Trophoblast cell (in vitro differentiated cells and primary cell): ENCODE data around the gene CXCL13.

Experiments
- DNase-seq, 2 donors: peaks; one replicate each; pipeline ENCODE4 v3.0.0-alpha.2; 2016
- H2AFZ ChIP-seq: 2 replicates; pipeline ENCODE4 v1.6.1; 2013; ENCODE audit warnings: low read length, moderate library complexity, mild to moderate bottlenecking; ENCODE audit not compliant: insufficient read depth, poor library complexity
- H2AK5ac ChIP-seq: 2 replicates; pipeline ENCODE4 v1.6.1; 2013; ENCODE audit warnings: mild to moderate bottlenecking, low read length
- H2BK120ac ChIP-seq: 2 replicates; pipeline ENCODE4 v1.6.1; 2013; ENCODE audit warnings: low read length, mild to moderate bottlenecking, moderate library complexity; ENCODE audit not compliant: insufficient read depth, poor library complexity
- H2BK12ac ChIP-seq: 2 replicates; pipeline ENCODE4 v1.6.1; 2013; ENCODE audit warnings: mild to moderate bottlenecking, low read length, moderate library complexity
- H2BK5ac ChIP-seq: 2 replicates; pipeline ENCODE4 v1.6.1; 2013; ENCODE audit warnings: low read length, low read depth, moderate library complexity, mild to moderate bottlenecking; ENCODE audit not compliant: poor library complexity
- H3K14ac ChIP-seq: 2 replicates; pipeline ENCODE4 v1.6.1; 2013; ENCODE audit warnings: mild to moderate bottlenecking, low read length
- H3K18ac ChIP-seq: 2 replicates; pipeline ENCODE4 v1.6.1; 2013; ENCODE audit warnings: mild to moderate bottlenecking, low read length
- H3K23ac ChIP-seq: 2 replicates; pipeline ENCODE4 v1.6.1; 2013; ENCODE audit warnings: low read length
- H3K27ac ChIP-seq: 2 replicates; pipeline ENCODE4 v1.5.1; 2013; ENCODE audit warnings: low read depth, mild to moderate bottlenecking, inconsistent platforms, low read length, moderate library complexity
- H3K27me3 ChIP-seq: 2 replicates; pipeline ENCODE4 v1.6.1; 2013; ENCODE audit warnings: inconsistent platforms, mild to moderate bottlenecking, low read length, moderate library complexity; ENCODE audit not compliant: insufficient read depth
- H3K36me3 ChIP-seq, 2 experiments: 1 replicate in 1 of 2; 2 replicates in 1 of 2; pipeline ENCODE4 v1.6.1; 2013; ENCODE audit warnings: low read length in 2 of 2, mild to moderate bottlenecking in 2 of 2, moderate library complexity in 1 of 2; ENCODE audit not compliant: insufficient read depth in 2 of 2, control insufficient read depth in 1 of 2
- H3K4ac ChIP-seq: 2 replicates; pipeline ENCODE4 v1.6.1; 2013; ENCODE audit warnings: low read depth, mild to moderate bottlenecking, low read length, moderate library complexity
- H3K4me1 ChIP-seq, 2 experiments: 1 replicate in 1 of 2; 2 replicates in 1 of 2; pipeline ENCODE4 v1.6.1; 2013; ENCODE audit warnings: low read length in 2 of 2, mild to moderate bottlenecking in 2 of 2, moderate library complexity in 1 of 2; ENCODE audit not compliant: insufficient read depth in 2 of 2, control insufficient read depth in 1 of 2
- H3K4me2 ChIP-seq: 2 replicates; pipeline ENCODE4 v1.6.1; 2013; ENCODE audit warnings: inconsistent platforms, mild to moderate bottlenecking, low read length, moderate library complexity
- H3K4me3 ChIP-seq: 2 replicates; pipeline ENCODE4 v1.5.1; 2013; ENCODE audit warnings: mild to moderate bottlenecking, low read depth, low read length, inconsistent platforms
- H3K79me1 ChIP-seq: one replicate; pipeline ENCODE4 v1.6.1; 2013; ENCODE audit warnings: low read length
- H3K79me2 ChIP-seq: 2 replicates; pipeline ENCODE4 v1.6.1; 2013; ENCODE audit warnings: low read length, mild to moderate bottlenecking; ENCODE audit not compliant: control insufficient read depth, insufficient read depth, poor library complexity
- H3K9ac ChIP-seq: 2 replicates; pipeline ENCODE4 v1.6.1; 2013; ENCODE audit warnings: mild to moderate bottlenecking, low read length
- H3K9me3 ChIP-seq: 2 replicates; pipeline ENCODE4 v1.6.1; 2013; ENCODE audit warnings: low read depth, mild to moderate bottlenecking, control low read depth, inconsistent platforms, low read length; ENCODE audit not compliant: insufficient read depth
- H4K12ac ChIP-seq: 2 replicates; pipeline ENCODE4 v1.6.1; 2013; ENCODE audit warnings: low read depth, mild to moderate bottlenecking, low read length, moderate library complexity
- H4K8ac ChIP-seq: 2 replicates; pipeline ENCODE4 v1.6.1; 2013; ENCODE audit warnings: low read depth, mild to moderate bottlenecking, low read length, moderate library complexity
- H4K91ac ChIP-seq: one replicate; pipeline ENCODE4 v1.6.1; 2013; ENCODE audit warnings: low read depth, mild to moderate bottlenecking, low read length, moderate library complexity
- WGBS: extraction: QIAGEN DNeasy Blood & Tissue Kit; methylation state at CpG from one replicate; pipeline ENCODE4 v1.1.7; 2013; ENCODE audit warnings: missing lambda C conversion rate; ENCODE audit not compliant: insufficient read length, insufficient coverage; ENCODE audit errors: extremely low coverage; 5-methylcytosine and 5-hydroxymethylcytosine counted together

Gene CXCL13

GRCh38 chr4:77578145-77578544 lies 27.5 kb upstream of the CXCL13 start:
- H3K4me1 ChIP-seq, result no peaks in the 10 kb centered on the region
- H4K12ac ChIP-seq, result no peak overlapping the region
- H4K91ac ChIP-seq, result no peak overlapping the region
- no peak overlapping the region for H2BK12ac ChIP-seq
- DNase-seq, result no peak
- H3K9me3 ChIP-seq, result no peaks in the 10 kb centered on the region
- H2AK5ac ChIP-seq, result no peak overlapping the region
- H3K27ac ChIP-seq, result no peak overlapping the region
- no CpG with 5 or more reads among the region's 2 CpGs for WGBS
- no peak overlapping the region for H2BK120ac ChIP-seq
- no peak overlapping the region for H2BK5ac ChIP-seq
- H3K23ac ChIP-seq, result no peak overlapping the region
- no peak overlapping the region for H3K18ac ChIP-seq
- no peak overlapping the region for H4K8ac ChIP-seq
- H3K4me3 ChIP-seq, result no peak overlapping the region
- H3K27me3 ChIP-seq, result no peaks in the 10 kb centered on the region
- no peak overlapping the region for H3K9ac ChIP-seq
- H3K36me3 ChIP-seq, result no peaks in the 10 kb centered on the region
- no peaks in the 10 kb centered on the region for H3K79me2 ChIP-seq
- H3K14ac ChIP-seq, result no peak overlapping the region
- H2AFZ ChIP-seq, result no peak overlapping the region
- H3K79me1 ChIP-seq, result no peaks in the 10 kb centered on the region
- no peak overlapping the region for H3K4ac ChIP-seq
- no peak overlapping the region for H3K4me2 ChIP-seq

DNA sequence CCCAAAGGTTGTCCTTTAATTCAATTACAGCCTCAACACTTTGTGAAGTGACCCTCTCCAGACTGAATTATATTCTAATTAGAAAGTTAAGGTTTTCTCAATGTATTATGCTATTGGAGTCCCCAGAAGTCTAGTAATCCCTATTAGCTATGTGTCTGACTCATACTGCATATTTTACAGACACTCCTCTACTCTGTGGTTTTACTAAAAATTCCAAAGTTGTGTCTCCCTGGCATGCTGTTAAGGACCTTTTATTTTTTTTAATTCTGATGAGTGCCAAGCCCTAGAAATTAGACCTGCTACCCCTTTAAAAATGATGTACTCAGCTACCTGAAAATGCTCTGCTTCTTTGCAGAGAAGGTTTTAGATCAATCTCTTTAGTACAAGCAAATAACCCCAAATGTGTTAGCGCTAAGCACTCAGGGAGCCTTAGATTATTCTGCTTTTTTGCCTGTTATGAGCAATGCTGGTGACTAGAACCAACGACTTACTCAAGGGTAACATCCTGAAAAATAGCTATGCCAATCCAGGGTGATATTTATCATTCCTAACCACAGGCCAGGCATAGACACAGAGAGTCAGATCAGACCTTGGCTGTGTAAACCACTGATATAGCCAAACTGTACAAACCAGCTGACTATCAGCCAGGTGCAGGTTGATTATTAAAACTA lies 26.1 kb upstream of the CXCL13 start:
- Histone ChIP-seq H3K9me3 (no peaks in the 10 kb centered on the region), H3K4ac (no peak overlapping the region), H2AK5ac (no peak overlapping the region), H4K91ac (no peak overlapping the region), H4K8ac (no peak overlapping the region), H3K4me1 (no peaks in the 10 kb centered on the region), H2BK120ac (no peak overlapping the region), H4K12ac (no peak overlapping the region), H3K4me3 (no peak overlapping the region), H3K79me2 (no peaks in the 10 kb centered on the region), H2BK12ac (no peak overlapping the region), H3K9ac (no peak overlapping the region), H3K18ac (no peak overlapping the region), H2BK5ac (no peak overlapping the region), H3K27ac (no peak overlapping the region), H3K23ac (no peak overlapping the region), H3K4me2 (no peak overlapping the region), H3K27me3 (no peaks in the 10 kb centered on the region), H3K14ac (no peak overlapping the region), H3K36me3 (no peaks in the 10 kb centered on the region), H2AFZ (no peak overlapping the region), H3K79me1 (no peaks in the 10 kb centered on the region)
- DNase-seq, result peak; percentile 12 to 64
- WGBS, result no CpG with 5 or more reads among the region's 2 CpGs

GRCh38 chr4:77581724-77582123 lies 23.9 kb upstream of the CXCL13 start:
- no peak overlapping the region for H3K4ac ChIP-seq
- H4K91ac ChIP-seq, result no peak overlapping the region
- H2AFZ ChIP-seq, result no peak overlapping the region
- H3K9me3 ChIP-seq, result no peaks in the 10 kb centered on the region
- H3K23ac ChIP-seq, result no peak overlapping the region
- no peaks in the 10 kb centered on the region for H3K79me1 ChIP-seq
- no peak overlapping the region for H3K14ac ChIP-seq
- H3K79me2 ChIP-seq, result no peaks in the 10 kb centered on the region
- no peak overlapping the region for H3K27ac ChIP-seq
- no peak overlapping the region for H4K8ac ChIP-seq
- no peak overlapping the region for H4K12ac ChIP-seq
- no peak overlapping the region for H2BK120ac ChIP-seq
- no peaks in the 10 kb centered on the region for H3K36me3 ChIP-seq
- no peak overlapping the region for H3K9ac ChIP-seq
- H3K18ac ChIP-seq, result no peak overlapping the region
- peak in 1 of 2 donors; percentile 17 for DNase-seq
- no peaks in the 10 kb centered on the region for H3K27me3 ChIP-seq
- peaks cover 0 to 2% of the 10 kb centered on the region in 2 experiments for H3K4me1 ChIP-seq
- no peak overlapping the region for H2BK12ac ChIP-seq
- H2AK5ac ChIP-seq, result no peak overlapping the region
- no peak overlapping the region for H2BK5ac ChIP-seq
- WGBS, result no CpG with 5 or more reads among the region's 4 CpGs
- H3K4me3 ChIP-seq, result no peak overlapping the region
- H3K4me2 ChIP-seq, result no peak overlapping the region

GRCh38 chr4:77582156-77582555 lies 23.5 kb upstream of the CXCL13 start:
- Histone ChIP-seq H3K14ac (no peak overlapping the region), H3K4me3 (no peak overlapping the region), H4K12ac (no peak overlapping the region), H3K23ac (no peak overlapping the region), H3K9ac (no peak overlapping the region), H3K27ac (no peak overlapping the region), H4K8ac (no peak overlapping the region), H3K18ac (no peak overlapping the region), H3K27me3 (no peaks in the 10 kb centered on the region), H2AK5ac (no peak overlapping the region), H3K4ac (no peak overlapping the region), H2AFZ (no peak overlapping the region), H2BK5ac (no peak overlapping the region), H3K79me1 (no peaks in the 10 kb centered on the region), H3K4me2 (no peak overlapping the region), H4K91ac (no peak overlapping the region), H3K36me3 (no peaks in the 10 kb centered on the region), H3K9me3 (no peaks in the 10 kb centered on the region), H2BK120ac (no peak overlapping the region), H3K79me2 (no peaks in the 10 kb centered on the region), H2BK12ac (no peak overlapping the region), H3K4me1 (peaks cover 0 to 2% of the 10 kb centered on the region in 2 experiments)
- no CpG with 5 or more reads among the region's 2 CpGs for WGBS
- DNase-seq, result no peak
